ENCODE results near the gene CHAMP1.

DNA sequence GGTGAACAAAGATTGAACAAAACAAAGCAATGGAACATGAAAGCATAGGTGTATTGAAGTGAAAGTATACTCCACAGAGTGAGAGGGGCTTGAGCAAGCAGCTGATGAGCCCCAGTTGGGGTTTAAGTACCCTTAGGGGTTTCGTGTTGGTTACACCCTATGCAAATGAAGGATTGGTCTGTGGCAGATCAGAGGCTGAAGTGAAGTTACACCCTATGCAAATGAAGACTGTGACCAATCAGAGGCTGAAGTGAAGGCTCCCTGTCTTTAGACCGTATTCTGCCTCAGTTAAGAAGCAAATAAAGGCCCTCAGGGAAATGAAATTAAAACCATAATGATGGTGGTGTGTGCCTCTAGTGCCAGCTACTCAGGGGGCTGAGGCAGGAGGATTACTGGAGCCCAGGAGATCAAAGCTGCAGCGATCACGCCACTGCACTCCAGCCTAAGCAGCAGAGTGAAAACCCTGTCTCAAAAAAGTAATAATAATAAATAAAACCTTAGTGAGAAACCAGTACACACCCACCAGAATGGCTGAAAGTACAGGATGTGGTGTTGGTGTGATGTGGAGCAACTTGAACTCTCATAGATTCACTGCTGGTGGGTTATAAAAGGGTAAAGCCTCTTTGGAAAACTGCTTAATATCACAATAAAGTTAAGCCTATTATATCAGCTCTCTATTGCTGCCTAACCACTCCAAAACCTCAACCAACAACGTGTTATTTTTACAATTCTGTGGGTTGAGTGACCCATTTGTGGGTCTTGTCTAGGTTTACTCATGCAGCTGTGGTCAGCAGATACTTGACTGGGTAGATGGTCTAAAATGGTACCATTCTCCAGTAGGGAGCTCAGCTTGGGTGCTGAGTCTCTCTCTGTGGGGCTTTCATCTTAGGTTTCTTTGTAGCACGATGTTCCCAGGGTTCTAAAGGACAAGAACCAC lies 45.7 kb upstream of the CHAMP1 start:
- TF ChIP-seq POLR2A (IDR thresholded peaks at IDR 0.05), result no peak
- TF ChIP-seq, protein P1, sequence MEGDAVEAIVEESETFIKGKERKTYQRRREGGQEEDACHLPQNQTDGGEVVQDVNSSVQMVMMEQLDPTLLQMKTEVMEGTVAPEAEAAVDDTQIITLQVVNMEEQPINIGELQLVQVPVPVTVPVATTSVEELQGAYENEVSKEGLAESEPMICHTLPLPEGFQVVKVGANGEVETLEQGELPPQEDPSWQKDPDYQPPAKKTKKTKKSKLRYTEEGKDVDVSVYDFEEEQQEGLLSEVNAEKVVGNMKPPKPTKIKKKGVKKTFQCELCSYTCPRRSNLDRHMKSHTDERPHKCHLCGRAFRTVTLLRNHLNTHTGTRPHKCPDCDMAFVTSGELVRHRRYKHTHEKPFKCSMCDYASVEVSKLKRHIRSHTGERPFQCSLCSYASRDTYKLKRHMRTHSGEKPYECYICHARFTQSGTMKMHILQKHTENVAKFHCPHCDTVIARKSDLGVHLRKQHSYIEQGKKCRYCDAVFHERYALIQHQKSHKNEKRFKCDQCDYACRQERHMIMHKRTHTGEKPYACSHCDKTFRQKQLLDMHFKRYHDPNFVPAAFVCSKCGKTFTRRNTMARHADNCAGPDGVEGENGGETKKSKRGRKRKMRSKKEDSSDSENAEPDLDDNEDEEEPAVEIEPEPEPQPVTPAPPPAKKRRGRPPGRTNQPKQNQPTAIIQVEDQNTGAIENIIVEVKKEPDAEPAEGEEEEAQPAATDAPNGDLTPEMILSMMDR (IDR thresholded peaks at IDR 0.05), result no peak
